Measurements from ENCODE around the gene ZHX3.

Gene ZHX3

GRCh38 chr20:41204304-41205265 is 112.9 kb downstream of the ZHX3 start:
- ChIA-PET POLR2A (ENCODE audit: low non-redundant PET) (no interaction called here), CTCF (no interaction called here)
- no peak overlapping the region for H3K27ac ChIP-seq
- no peak for TF ChIP-seq CTCF (conservative IDR thresholded peaks at IDR 0.05; ENCODE audit: low read depth)
- no peak for DNase-seq (ENCODE audit: low spot score)

- POLR2A ChIA-PET (ENCODE audit: low non-redundant PET), result no interaction called here
- TF ChIP-seq CTCF (conservative IDR thresholded peaks at IDR 0.05; ENCODE audit: low read depth), result no peak
- CTCF ChIA-PET, result no interaction called here
- H3K27ac ChIP-seq, result no peak overlapping the region
- DNase-seq (ENCODE audit: low spot score), result no peak
Measured at GRCh38 chr20:41203660-41204059, 113.9 kb downstream of the ZHX3 start.

GRCh38 chr20:41202426-41202825 is 115.1 kb downstream of the ZHX3 start:
- peak overlapping the region; percentile 9 for H3K27ac ChIP-seq
- POLR2A ChIA-PET (ENCODE audit: low non-redundant PET), result no interaction called here
- CTCF ChIA-PET, result interaction anchor here (0.5 to 1.0 kb wide), 3 partner anchors 17 to 137 kb away, joined by 3 to 5 read pairs (median 3); no protein-coding TSS in a partner anchor
- no peak for DNase-seq (ENCODE audit: low spot score)
- no peak for TF ChIP-seq CTCF (conservative IDR thresholded peaks at IDR 0.05; ENCODE audit: low read depth)

GRCh38 chr20:41201760-41202159 is 115.8 kb downstream of the ZHX3 start:
- CTCF ChIA-PET, result interaction anchor here (0.5 to 1.0 kb wide), 2 partner anchors 67 to 138 kb away, joined by 3 to 5 read pairs; no protein-coding TSS in a partner anchor

GRCh38 chr20:41200446-41201202 is 116.9 kb downstream of the ZHX3 start:
- H3K27ac ChIP-seq, result no peak overlapping the region
- TF ChIP-seq CTCF (conservative IDR thresholded peaks at IDR 0.05; ENCODE audit: low read depth), result no peak
- POLR2A ChIA-PET (ENCODE audit: low non-redundant PET), result no interaction called here
- no peak for DNase-seq (ENCODE audit: low spot score)
- CTCF ChIA-PET, result interaction anchor here (0.6 to 0.9 kb wide), 3 partner anchors 27 to 872 kb away, joined by 3 to 5 read pairs (median 3); no protein-coding TSS in a partner anchor

More at GRCh38 chr20:41201760-41202159, 115.8 kb downstream of the ZHX3 start:
- no peak for DNase-seq (ENCODE audit: low spot score)
- POLR2A ChIA-PET (ENCODE audit: low non-redundant PET), result no interaction called here
- no peak for TF ChIP-seq CTCF (conservative IDR thresholded peaks at IDR 0.05; ENCODE audit: low read depth)
- peak overlapping the region; percentile 9 for H3K27ac ChIP-seq

- no peak for TF ChIP-seq CTCF (conservative IDR thresholded peaks at IDR 0.05; ENCODE audit: low read depth)
- H3K27ac ChIP-seq, result no peak overlapping the region
- CTCF ChIA-PET, result interaction anchor here (0.6 to 0.7 kb wide), 3 partner anchors 207 to 690 kb away, joined by 3 to 8 read pairs (median 4); no protein-coding TSS in a partner anchor
- POLR2A ChIA-PET (ENCODE audit: low non-redundant PET), result no interaction called here
- DNase-seq (ENCODE audit: low spot score), result no peak
Measured at GRCh38 chr20:41198443-41198842, 119.1 kb downstream of the ZHX3 start.
